H9 (cell line): ENCODE measurements around the gene SOD1. TPM values are rescaled to one million over a fixed set of nuclear protein-coding genes. Genes with fewer than 3 reads are reported as not detected.

Source experiments
- DNase-seq: peaks from one replicate; pipeline ENCODE4 v3.0.0-alpha.2; 2017
- H2AFZ ChIP-seq: one replicate; pipeline ENCODE4 v1.6.1; 2013; ENCODE audit warnings: mild to moderate bottlenecking, low read length, control low read depth, moderate library complexity
- H2AK5ac ChIP-seq: 2 replicates; pipeline ENCODE4 v1.6.1; 2013; ENCODE audit warnings: low read length, control low read depth, mixed read lengths; ENCODE audit not compliant: insufficient read length
- H2BK120ac ChIP-seq: one replicate; pipeline ENCODE4 v1.6.1; 2013; ENCODE audit warnings: low read depth, mild to moderate bottlenecking, low read length, control low read depth, inconsistent platforms; ENCODE audit not compliant: poor library complexity, severe bottlenecking
- H2BK12ac ChIP-seq: 2 replicates; pipeline ENCODE4 v1.6.1; 2013; ENCODE audit warnings: low read length, control low read depth, mixed read lengths, low read depth; ENCODE audit not compliant: insufficient read length
- H2BK15ac ChIP-seq: 2 replicates; pipeline ENCODE4 v1.6.1; 2013; ENCODE audit warnings: low read depth, low read length, control low read depth
- H2BK20ac ChIP-seq: one replicate; pipeline ENCODE4 v1.6.1; 2013; ENCODE audit warnings: low read depth, mild to moderate bottlenecking, low read length, control low read depth, inconsistent platforms; ENCODE audit not compliant: poor library complexity, severe bottlenecking
- H2BK5ac ChIP-seq: 2 replicates; pipeline ENCODE4 v1.6.1; 2013; ENCODE audit warnings: low read length, control low read depth, mixed read lengths; ENCODE audit not compliant: insufficient read length
- H3K14ac ChIP-seq: 2 replicates; pipeline ENCODE4 v1.6.1; 2013; ENCODE audit warnings: low read length, control low read depth; ENCODE audit not compliant: insufficient read depth
- H3K18ac ChIP-seq: 2 replicates; pipeline ENCODE4 v1.6.1; 2013; ENCODE audit warnings: low read depth, mild to moderate bottlenecking, mixed read lengths, low read length, control low read depth; ENCODE audit not compliant: insufficient read length
- H3K23ac ChIP-seq: 2 replicates; pipeline ENCODE4 v1.6.1; 2013; ENCODE audit warnings: low read length, control low read depth, mixed read lengths, low read depth; ENCODE audit not compliant: insufficient read length
- H3K23me2 ChIP-seq: 2 replicates; pipeline ENCODE4 v1.6.1; 2013; ENCODE audit warnings: low read depth, mild to moderate bottlenecking, mixed read lengths, low read length, control low read depth; ENCODE audit not compliant: insufficient read length, poor library complexity, severe bottlenecking
- H3K27ac ChIP-seq: 2 replicates; pipeline ENCODE4 v1.5.1; 2013; ENCODE audit warnings: low read length, control low read depth, mixed read lengths, low read depth; ENCODE audit not compliant: insufficient read length
- H3K27me3 ChIP-seq: 2 replicates; pipeline ENCODE4 v1.6.1; 2013; ENCODE audit warnings: low read length, control low read depth, inconsistent platforms; ENCODE audit not compliant: insufficient read depth
- H3K4ac ChIP-seq: 2 replicates; pipeline ENCODE4 v1.6.1; 2013; ENCODE audit warnings: low read depth, mild to moderate bottlenecking, control low read depth, inconsistent platforms, low read length, moderate library complexity
- H3K4me1 ChIP-seq: 2 replicates; pipeline ENCODE4 v1.6.1; 2013; ENCODE audit warnings: low read length, control low read depth, inconsistent platforms; ENCODE audit not compliant: insufficient read depth
- H3K4me2 ChIP-seq: 2 replicates; pipeline ENCODE4 v1.6.1; 2013; ENCODE audit warnings: low read length, control low read depth, mixed read lengths; ENCODE audit not compliant: insufficient read length, insufficient read depth
- H3K56ac ChIP-seq: 2 replicates; pipeline ENCODE4 v1.6.1; 2013; ENCODE audit warnings: low read depth, mild to moderate bottlenecking, mixed read lengths, low read length, control low read depth; ENCODE audit not compliant: insufficient read length
- H3K79me1 ChIP-seq: 2 replicates; pipeline ENCODE4 v1.6.1; 2013; ENCODE audit warnings: low read depth, mild to moderate bottlenecking, moderate library complexity, low read length, control low read depth, inconsistent platforms; ENCODE audit not compliant: insufficient read depth, poor library complexity, severe bottlenecking
- H3K79me2 ChIP-seq: 2 replicates; pipeline ENCODE4 v1.6.1; 2013; ENCODE audit warnings: low read length, control low read depth, inconsistent platforms; ENCODE audit not compliant: insufficient read depth
- H3K9ac ChIP-seq: 2 replicates; pipeline ENCODE4 v1.6.1; 2013; ENCODE audit warnings: low read length, control low read depth, mixed read lengths; ENCODE audit not compliant: insufficient read length; ENCODE audit errors: extremely low read depth
- H3K9me3 ChIP-seq: one replicate; pipeline ENCODE4 v1.6.1; 2013; ENCODE audit warnings: low read depth, low read length, inconsistent platforms; ENCODE audit not compliant: control insufficient read depth
- H3T11ph ChIP-seq: one replicate; pipeline ENCODE4 v1.6.1; 2013; ENCODE audit warnings: mild to moderate bottlenecking, low read length, control low read depth, inconsistent platforms
- H4K20me1 ChIP-seq: one replicate; pipeline ENCODE4 v1.6.1; 2013; ENCODE audit not compliant: control insufficient read depth, insufficient read length, insufficient read depth
- H4K5ac ChIP-seq: 2 replicates; pipeline ENCODE4 v1.6.1; 2013; ENCODE audit warnings: low read depth, mild to moderate bottlenecking, mixed read lengths, low read length, control low read depth; ENCODE audit not compliant: insufficient read length
- H4K8ac ChIP-seq: replicated peaks from 2 replicates; pipeline ENCODE4 v1.6.1; 2013; ENCODE audit warnings: low read length, control low read depth, mixed read lengths, low read depth; ENCODE audit not compliant: insufficient read length
- H4K91ac ChIP-seq: 2 replicates; pipeline ENCODE4 v1.6.1; 2013; ENCODE audit warnings: low read depth, mild to moderate bottlenecking, moderate library complexity, mixed read lengths, low read length, control low read depth; ENCODE audit not compliant: insufficient read length
- H3K27ac Mint-ChIP-seq, 3 experiments: 2 replicates in 2 of 3; 3 replicates in 1 of 3; pipeline ENCODE4 v1.8.0; 2020 to 2021; ENCODE audit warnings: mixed read lengths in 3 of 3, mild to moderate bottlenecking in 1 of 3, moderate library complexity in 1 of 3
- H3K27me3 Mint-ChIP-seq: 2 replicates; pipeline ENCODE4 v1.8.0; 2021; ENCODE audit warnings: low read depth, mild to moderate bottlenecking, moderate library complexity, mixed read lengths
- H3K36me3 Mint-ChIP-seq, 3 experiments: 2 replicates in 2 of 3; 3 replicates in 1 of 3; pipeline ENCODE4 v1.8.0; 2020 to 2021; ENCODE audit warnings: low read depth in 3 of 3, mixed read lengths in 3 of 3; ENCODE audit not compliant: insufficient read depth in 1 of 3
- H3K4me1 Mint-ChIP-seq, 2 experiments: 2 replicates each; pipeline ENCODE4 v1.8.0; 2020; ENCODE audit warnings: mixed read lengths in 2 of 2
- H3K4me3 Mint-ChIP-seq, 2 experiments: 2 replicates in 1 of 2; 3 replicates in 1 of 2; pipeline ENCODE4 v1.8.0; 2020 to 2021; ENCODE audit warnings: mild to moderate bottlenecking in 2 of 2, mixed read lengths in 2 of 2, moderate library complexity in 1 of 2
- H3K9me3 Mint-ChIP-seq, 2 experiments: 2 replicates in 1 of 2; 3 replicates in 1 of 2; pipeline ENCODE4 v1.8.0; 2020; ENCODE audit warnings: mild to moderate bottlenecking in 2 of 2, mixed read lengths in 2 of 2, moderate library complexity in 1 of 2
- CTCF ChIP-seq: fragments of 200-600 bp; sonication (generic); conservative IDR thresholded peaks from 3 replicates; pipeline ENCODE4 v1.8.0; 2021; ENCODE audit warnings: antibody characterized with exemption, mild to moderate bottlenecking
- WGBS: extraction: QIAGEN DNeasy Blood & Tissue Kit; methylation state at CpG from one replicate; pipeline ENCODE4 v1.1.7; 2013; ENCODE audit warnings: missing lambda C conversion rate, low lambda C conversion rate, mixed read lengths; ENCODE audit not compliant: insufficient read length; ENCODE audit errors: extremely low coverage; 5-methylcytosine and 5-hydroxymethylcytosine counted together
- total RNA-seq: library from RNA; stranded (reverse); gene quantifications from 2 replicates; pipeline ENCODE4 v1.2.1, GENCODE V29; 2021

Gene SOD1
- total RNA-seq, 1 experiment from 2014 or later, result 201 TPM

- Mint-ChIP-seq H3K27ac (peak overlapping the region in 1 of 3 experiments; percentile 84; a peak in 3 of 7 replicates), H3K36me3 (peaks cover 33 to 58% (median 54%) of the 10 kb centered on the region in 3 experiments)
- WGBS, result no CpG with 5 or more reads among the region's 5 CpGs
These were observed 7.0 kb downstream of the SOD1 start for GRCh38 chr21:31666445-31667010.

More at GRCh38 chr21:31666445-31667010, 7.0 kb downstream of the SOD1 start:
- Histone ChIP-seq H3K27me3 (no peaks in the 10 kb centered on the region), H2BK15ac (no peak overlapping the region), H3K79me2 (peaks cover 8% of the 10 kb centered on the region; the same call in 1 of the 2 replicates), H3K23ac (no peak overlapping the region), H3T11ph (no peak overlapping the region), H3K9me3 (no peaks in the 10 kb centered on the region), H3K56ac (no peak overlapping the region), H2BK20ac (no peak overlapping the region), H3K79me1 (peaks cover 4% of the 10 kb centered on the region), H4K91ac (no peak overlapping the region), H4K20me1 (no peaks in the 10 kb centered on the region), H3K9ac (no peak overlapping the region), H2BK5ac (no peak overlapping the region), H4K5ac (no peak overlapping the region), H2BK12ac (no peak overlapping the region), H4K8ac (no peak overlapping the region), H2AK5ac (no peak overlapping the region), H2BK120ac (no peak overlapping the region), H3K4ac (no peak overlapping the region), H3K23me2 (no peaks in the 10 kb centered on the region), H3K4me2 (no peak overlapping the region), H2AFZ (no peak overlapping the region), H3K27ac (peak overlapping the region; percentile 36), H3K14ac (no peak overlapping the region), H3K4me1 (no peaks in the 10 kb centered on the region), H3K18ac (no peak overlapping the region)
- Mint-ChIP-seq H3K9me3 (no peaks in the 10 kb centered on the region), H3K4me3 (no peak overlapping the region), H3K4me1 (peaks cover 38 to 55% of the 10 kb centered on the region in 2 experiments), H3K27me3 (no peaks in the 10 kb centered on the region)
- no peak for DNase-seq
- no peak for TF ChIP-seq CTCF
